OCI-LY7 (cell line): ENCODE measurements around the gene DNAJC5G.

Source experiments
- EZH2phosphoT487 ChIP-seq: fragments of 200-600 bp; sonication (generic); IDR thresholded peaks from 2 replicates; pipeline ENCODE4 v1.6.1; 2018; ENCODE audit warnings: low read depth, borderline replicate concordance, mild to moderate bottlenecking, mixed run types, antibody characterized with exemption, low read length, moderate library complexity, mixed read lengths
- TF ChIP-seq, protein P1 (sequence below): fragments of 200-600 bp; sonication (generic); conservative IDR thresholded peaks from 2 replicates; pipeline ENCODE4 v1.5.1; 2014; ENCODE audit warnings: mild to moderate bottlenecking, antibody characterized with exemption, low read length, moderate library complexity, mixed read lengths

DNA sequence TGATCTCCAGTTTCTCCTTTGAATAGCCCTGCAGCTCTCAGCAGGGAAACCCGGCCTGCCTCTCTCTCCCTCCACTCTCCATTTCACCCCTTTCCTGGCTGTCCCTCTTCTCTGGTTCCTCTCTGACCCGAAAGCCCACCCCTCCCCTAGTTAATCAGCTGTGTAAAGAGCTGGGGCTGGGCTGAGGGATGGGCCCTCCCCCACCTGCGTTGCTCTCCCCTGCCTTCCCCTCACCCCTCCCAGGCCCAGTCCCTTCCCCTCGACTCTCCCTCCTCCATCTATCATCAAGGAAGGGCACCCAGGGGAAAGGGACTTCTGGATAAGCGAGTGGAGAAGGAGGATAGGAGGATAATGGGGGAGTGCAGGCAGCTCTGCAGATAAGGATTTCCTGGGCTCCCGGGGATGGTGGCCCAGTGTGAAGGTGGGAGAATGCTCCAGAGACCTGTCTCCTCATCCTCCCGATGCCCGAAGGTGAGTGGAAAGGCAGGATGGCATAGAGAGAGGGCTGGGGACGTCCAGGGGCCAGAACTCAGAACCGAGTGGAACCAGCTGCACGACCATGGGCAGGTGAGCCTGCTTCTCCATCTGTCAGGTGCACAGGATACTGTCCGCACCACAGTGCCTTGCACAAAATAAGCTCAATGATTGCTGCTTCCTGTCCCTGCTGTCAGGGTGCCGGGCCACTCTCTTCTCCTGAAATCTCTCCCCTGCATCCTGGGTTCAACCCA, 24.4 kb upstream of the DNAJC5G start:
- TF ChIP-seq, protein P1, sequence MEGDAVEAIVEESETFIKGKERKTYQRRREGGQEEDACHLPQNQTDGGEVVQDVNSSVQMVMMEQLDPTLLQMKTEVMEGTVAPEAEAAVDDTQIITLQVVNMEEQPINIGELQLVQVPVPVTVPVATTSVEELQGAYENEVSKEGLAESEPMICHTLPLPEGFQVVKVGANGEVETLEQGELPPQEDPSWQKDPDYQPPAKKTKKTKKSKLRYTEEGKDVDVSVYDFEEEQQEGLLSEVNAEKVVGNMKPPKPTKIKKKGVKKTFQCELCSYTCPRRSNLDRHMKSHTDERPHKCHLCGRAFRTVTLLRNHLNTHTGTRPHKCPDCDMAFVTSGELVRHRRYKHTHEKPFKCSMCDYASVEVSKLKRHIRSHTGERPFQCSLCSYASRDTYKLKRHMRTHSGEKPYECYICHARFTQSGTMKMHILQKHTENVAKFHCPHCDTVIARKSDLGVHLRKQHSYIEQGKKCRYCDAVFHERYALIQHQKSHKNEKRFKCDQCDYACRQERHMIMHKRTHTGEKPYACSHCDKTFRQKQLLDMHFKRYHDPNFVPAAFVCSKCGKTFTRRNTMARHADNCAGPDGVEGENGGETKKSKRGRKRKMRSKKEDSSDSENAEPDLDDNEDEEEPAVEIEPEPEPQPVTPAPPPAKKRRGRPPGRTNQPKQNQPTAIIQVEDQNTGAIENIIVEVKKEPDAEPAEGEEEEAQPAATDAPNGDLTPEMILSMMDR, result no peak
- no peak for TF ChIP-seq EZH2phosphoT487
